Coronary artery (tissue), 2 donors: Measurements from ENCODE around the gene SCARF1.
A peak's percentile ranks its signal among the peaks of the same experiment; 100 is the strongest.

Source experiments
- DNase-seq: peaks from one replicate; pipeline ENCODE4 v3.0.0-alpha.2; 2017; ENCODE audit warnings: low spot score
- H3K27ac ChIP-seq, 2 donors: fragments of 200-600 bp; sonication (generic); one replicate each; pipeline ENCODE4 v1.5.1; 2016 to 2019
- H3K4me3 ChIP-seq: fragments of 200-600 bp; sonication (generic); 2 replicates; pipeline ENCODE4 v1.5.1; 2016; ENCODE audit warnings: mild to moderate bottlenecking, moderate library complexity
- TF ChIP-seq, protein P1 (sequence below): fragments of 200-600 bp; sonication (generic); IDR thresholded peaks from one replicate; pipeline ENCODE4 v1.5.1; 2019; ENCODE audit warnings: antibody characterized with exemption

SCARF1 gene

DNA sequence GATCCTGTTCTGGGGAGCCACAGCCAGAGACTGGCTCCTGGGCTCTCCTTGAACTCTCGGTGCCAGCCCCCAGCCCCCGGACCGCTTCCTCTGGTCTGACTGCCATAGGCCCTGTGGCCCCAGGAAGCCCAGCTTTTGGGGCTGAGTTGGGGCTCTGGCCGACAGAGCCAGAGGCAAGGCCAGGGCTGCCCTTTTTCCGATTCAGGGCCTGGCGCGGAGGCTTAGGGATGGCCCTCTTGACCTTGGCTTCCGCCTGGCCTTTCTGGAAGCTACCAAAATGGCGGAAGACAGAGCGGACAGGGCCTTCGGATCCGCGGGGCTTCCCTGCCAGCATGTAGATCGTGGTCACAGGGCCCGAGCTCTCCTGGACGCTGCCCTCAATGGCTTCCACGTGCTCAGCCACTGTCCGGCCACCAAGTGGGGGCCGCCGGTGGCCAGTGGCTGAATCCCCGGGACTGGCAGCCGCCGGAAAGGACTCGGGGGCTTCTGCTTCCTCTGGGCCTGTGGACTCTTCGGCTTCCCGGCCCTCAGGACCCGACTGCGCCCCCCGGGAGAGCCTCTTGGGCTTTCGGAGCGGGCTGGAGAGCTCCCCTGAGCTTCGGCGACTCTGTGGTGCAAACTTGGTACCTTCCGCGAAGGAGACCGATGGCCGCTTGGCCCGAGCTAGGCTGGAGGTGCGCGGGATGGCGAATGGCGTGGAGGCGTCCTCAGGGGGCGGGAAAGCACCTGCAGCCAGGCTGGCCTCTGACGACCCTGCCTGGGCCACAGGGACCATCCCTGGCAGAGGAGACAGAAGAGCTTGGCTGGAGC lies 10.5 kb downstream of the SCARF1 start:
- DNase-seq = no peak
- Histone ChIP-seq H3K27ac (no peak overlapping the region), H3K4me3 (no peak overlapping the region)
- TF ChIP-seq, protein P1, sequence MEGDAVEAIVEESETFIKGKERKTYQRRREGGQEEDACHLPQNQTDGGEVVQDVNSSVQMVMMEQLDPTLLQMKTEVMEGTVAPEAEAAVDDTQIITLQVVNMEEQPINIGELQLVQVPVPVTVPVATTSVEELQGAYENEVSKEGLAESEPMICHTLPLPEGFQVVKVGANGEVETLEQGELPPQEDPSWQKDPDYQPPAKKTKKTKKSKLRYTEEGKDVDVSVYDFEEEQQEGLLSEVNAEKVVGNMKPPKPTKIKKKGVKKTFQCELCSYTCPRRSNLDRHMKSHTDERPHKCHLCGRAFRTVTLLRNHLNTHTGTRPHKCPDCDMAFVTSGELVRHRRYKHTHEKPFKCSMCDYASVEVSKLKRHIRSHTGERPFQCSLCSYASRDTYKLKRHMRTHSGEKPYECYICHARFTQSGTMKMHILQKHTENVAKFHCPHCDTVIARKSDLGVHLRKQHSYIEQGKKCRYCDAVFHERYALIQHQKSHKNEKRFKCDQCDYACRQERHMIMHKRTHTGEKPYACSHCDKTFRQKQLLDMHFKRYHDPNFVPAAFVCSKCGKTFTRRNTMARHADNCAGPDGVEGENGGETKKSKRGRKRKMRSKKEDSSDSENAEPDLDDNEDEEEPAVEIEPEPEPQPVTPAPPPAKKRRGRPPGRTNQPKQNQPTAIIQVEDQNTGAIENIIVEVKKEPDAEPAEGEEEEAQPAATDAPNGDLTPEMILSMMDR = no peak

DNA sequence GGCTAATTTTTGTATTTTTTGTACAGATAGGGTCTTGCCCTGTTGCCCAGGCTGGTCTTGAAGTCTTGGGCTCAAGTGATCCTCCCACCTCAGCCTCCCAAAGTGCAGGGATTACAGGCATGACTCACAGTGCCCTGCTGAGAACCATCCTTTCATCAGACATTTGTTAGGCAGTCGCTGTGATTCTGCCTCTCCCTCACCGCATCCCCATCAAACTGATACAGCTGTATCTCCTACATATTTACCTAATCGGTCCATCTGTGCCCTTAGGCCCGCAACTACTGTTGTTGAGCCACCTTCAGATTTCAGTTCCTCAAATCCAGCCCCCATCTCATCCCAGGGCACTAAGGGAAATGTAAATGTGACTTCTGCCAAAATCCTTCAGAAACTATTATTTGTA lies 14.9 kb downstream of the SCARF1 start:
- TF ChIP-seq, protein P1 = no peak
- H3K27ac ChIP-seq = no peak overlapping the region
- no peak for DNase-seq
- H3K4me3 ChIP-seq = no peak overlapping the region

DNA sequence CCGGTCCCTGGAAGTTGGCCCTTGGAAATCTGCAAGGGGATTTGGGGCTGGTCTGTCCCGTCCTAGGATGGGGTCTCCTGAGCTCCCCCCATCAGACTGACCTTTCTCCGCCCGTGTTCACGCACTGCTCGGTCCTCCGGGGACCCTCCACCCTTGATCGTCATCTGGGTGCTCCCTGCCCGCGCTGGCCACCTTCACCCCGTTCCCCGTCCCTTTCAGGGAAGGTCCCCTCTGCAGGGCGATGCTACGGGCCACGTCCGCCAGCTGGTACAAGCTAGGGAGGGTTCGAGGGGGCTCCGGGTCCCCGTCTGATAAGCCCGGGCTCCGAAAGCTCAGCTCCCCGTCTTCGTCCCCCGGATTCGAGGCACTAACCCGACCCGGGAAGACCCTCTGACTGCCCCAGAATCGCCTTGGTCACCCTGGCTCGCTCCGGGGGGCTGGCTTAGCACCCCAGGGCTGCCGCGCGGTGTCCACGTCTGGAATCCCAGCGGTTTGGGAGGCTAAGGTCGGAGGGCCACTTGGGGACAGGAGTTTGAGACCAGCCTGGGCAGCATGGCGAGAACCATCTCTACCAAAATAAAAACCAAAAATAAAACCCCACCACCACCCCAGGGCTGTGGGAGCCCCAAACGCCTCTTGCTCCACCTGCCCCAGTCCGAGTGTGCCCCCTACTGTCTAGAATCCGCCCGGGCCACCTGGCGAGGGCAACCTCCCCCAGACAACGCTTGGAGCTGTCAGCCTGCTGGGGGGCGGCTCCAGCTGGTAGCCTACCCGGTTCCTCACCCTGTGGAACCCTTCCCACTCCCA lies 15.8 kb downstream of the SCARF1 start:
- DNase-seq = peak; percentile 80
- TF ChIP-seq, protein P1 = no peak
- H3K27ac ChIP-seq = peak overlapping the region; percentile 94 to 95
- peak overlapping the region; percentile 82 for H3K4me3 ChIP-seq

DNA sequence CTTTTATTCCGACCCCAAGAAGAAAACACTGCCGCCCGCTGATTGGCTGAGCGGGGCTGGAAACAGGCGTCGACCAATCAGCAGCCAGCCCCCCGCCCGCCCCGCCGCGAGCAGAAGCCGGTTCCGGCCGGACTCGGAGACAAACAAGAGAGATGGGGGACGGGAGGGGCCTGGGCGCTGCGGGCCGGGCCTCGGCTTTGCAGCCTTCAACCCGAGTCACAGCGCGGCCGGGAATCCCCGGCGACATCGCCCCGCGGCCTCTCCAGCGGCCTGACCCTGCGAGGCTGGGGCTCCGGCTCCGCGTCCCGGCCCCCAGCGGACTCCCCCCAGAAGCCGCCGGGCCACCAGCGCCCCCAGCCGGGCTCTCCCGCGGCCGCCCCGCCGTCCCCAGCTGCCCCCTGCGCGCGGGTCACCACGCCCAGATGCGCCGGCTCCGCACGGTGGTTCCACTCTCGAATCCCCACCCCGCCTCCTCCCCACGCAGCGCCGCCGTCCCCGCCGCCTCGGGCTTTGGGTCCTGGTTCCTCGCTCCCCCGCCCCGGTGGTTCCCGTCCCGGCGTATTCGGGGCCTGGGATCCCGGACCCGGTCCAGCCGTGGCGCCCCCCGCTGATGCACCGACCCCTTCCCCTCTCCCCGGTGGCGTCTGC lies 16.6 kb downstream of the SCARF1 start:
- peak; percentile 97 for DNase-seq
- H3K27ac ChIP-seq = peak overlapping the region; percentile 94 to 95
- TF ChIP-seq, protein P1 = peak; percentile 27

DNA sequence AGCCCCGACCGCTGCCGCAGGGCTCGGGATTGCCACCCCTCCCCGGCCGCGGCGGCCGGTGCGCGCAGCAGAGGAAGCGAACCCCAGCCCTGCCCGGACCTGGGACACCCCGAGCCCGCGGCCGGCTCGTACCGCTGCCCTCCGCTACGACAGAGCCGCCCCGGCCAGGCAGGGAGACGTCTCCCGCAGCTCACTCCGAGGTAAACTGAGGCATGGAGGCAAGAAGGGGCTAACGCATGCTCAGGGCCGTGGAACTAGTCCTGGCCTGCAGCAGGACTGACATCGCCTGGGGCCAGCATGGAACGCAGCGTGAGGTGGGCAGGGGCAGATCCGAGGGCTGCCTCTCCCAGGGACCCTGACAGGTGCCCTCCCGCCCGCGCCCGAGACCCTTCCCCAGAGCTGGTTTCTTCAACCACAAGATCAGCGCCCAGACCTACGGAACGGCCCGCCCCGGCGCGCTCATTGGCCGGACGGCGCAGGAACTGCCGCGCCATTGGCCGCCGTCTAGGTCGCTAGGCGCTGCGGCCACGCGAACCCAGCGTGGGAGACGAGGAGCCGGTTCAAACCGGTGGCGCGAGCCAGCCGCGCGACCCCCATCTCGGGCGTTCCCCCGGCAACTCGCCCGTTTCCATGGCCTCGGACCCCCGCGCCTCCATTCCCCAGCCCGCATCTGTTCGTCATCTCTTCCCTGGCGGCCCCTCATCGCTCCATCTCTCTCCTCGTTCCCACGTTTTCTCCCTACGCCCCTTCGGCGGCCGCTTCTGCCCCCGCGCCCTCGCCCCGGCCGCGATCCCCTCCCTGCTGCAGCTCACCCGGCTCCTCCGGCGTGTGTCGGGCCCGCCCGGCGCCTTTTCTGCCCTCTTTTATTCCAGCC lies 17.3 kb downstream of the SCARF1 start, which contains the start of gene SLC43A2:
Gene SLC43A2 (minus strand): TSS at position 853 of the 874 bp plus-strand sequence. CDS start 960 bp downstream, outside the sequence.
- DNase-seq = peak; percentile 82
- TF ChIP-seq, protein P1 = no peak
- Histone ChIP-seq H3K4me3 (peak within 1 kb of the TSS; percentile 82), H3K27ac (peak within 1 kb of the TSS; percentile 94 to 95)

More for the DNA sequence above, 16.6 kb downstream of the SCARF1 start:
- H3K4me3 ChIP-seq = peak overlapping the region; percentile 82
